A549 (cell line): ENCODE results near the gene SLC23A2. TPM values are rescaled to one million over a fixed set of nuclear protein-coding genes. Genes with fewer than 3 reads are reported as not detected.
A peak's percentile ranks its signal among the peaks of the same experiment; 100 is the strongest.

Experiments
- ATAC-seq, 2 experiments: fragments of 200-7000 bp in 1 of 2; fragments of >200 bp in 1 of 2; cut with Nextera tagmentation in 1 of 2; cut with Tn5 transposase in 1 of 2; 3 replicates each; pipeline versions ENCODE4 v1.8.0 to v1.9.1; 2018 to 2020; ENCODE audit warnings: mild to moderate bottlenecking in 1 of 2, moderate library complexity in 1 of 2
- CTCF ChIA-PET: fragments of 300-600 bp; sonication (Branson Sonifier 250); formaldehyde crosslinking; extraction: SDS; loops from one replicate; lab custom pipeline; 2021; ENCODE audit warnings: antibody characterized with exemption, inconsistent platforms; lab: Yijun Ruan, JAX
- POLR2A ChIA-PET: fragments of 350-600 bp; formaldehyde crosslinking; extraction: SDS; loops from one replicate; lab custom pipeline; 2021; ENCODE audit warnings: antibody characterized with exemption, inconsistent platforms; lab: Yijun Ruan, JAX
- DNase-seq, 2 experiments: peaks; one replicate each; pipeline versions ENCODE4 v3.0.0 to v3.0.0-alpha.2; 2011 to 2016; ENCODE audit warnings: low read depth in 1 of 2, low spot score in 1 of 2
- FAIRE-seq: peaks from 2 replicates; lab custom pipeline; 2011; peaks lifted over from hg19 to GRCh38; lab: Jason Lieb, UNC
- H3K27ac ChIP-seq, 2 experiments: fragments of >200 bp; sonication (Bioruptor Twin); formaldehyde crosslinking; 3 replicates each; pipeline ENCODE4 v1.5.1; 2016 to 2017
- H3K4me1 ChIP-seq: fragments of >200 bp; sonication (Bioruptor Twin); formaldehyde crosslinking; 3 replicates; pipeline ENCODE4 v1.6.1; 2016
- H3K4me2 ChIP-seq: fragments of >200 bp; sonication (Bioruptor Twin); formaldehyde crosslinking; 3 replicates; pipeline ENCODE4 v1.6.1; 2016
- H3K4me3 ChIP-seq: fragments of >200 bp; sonication (Bioruptor Twin); formaldehyde crosslinking; 3 replicates; pipeline ENCODE4 v1.5.1; 2016
- H3K9me3 ChIP-seq: fragments of >200 bp; sonication (Bioruptor Twin); formaldehyde crosslinking; 3 replicates; pipeline ENCODE4 v1.6.1; 2016
- ATOH8 ChIP-seq: fragments of 250-450 bp; sonication (Bioruptor Pico); IDR thresholded peaks from 2 replicates; pipeline ENCODE4 v1.5.0; 2020; ENCODE audit warnings: low read depth, mild to moderate bottlenecking, moderate library complexity
- BCL3 ChIP-seq: fragments of >200 bp; sonication (Bioruptor Twin); formaldehyde crosslinking; IDR thresholded peaks from 3 replicates; pipeline ENCODE4 v1.6.1; 2016
- CBX8 ChIP-seq: fragments of 200-600 bp; sonication (generic); IDR thresholded peaks from 2 replicates; pipeline ENCODE4 v1.6.1; 2016
- CTCF ChIP-seq: fragments of >200 bp; sonication (Bioruptor Twin); formaldehyde crosslinking; IDR thresholded peaks from 3 replicates; pipeline ENCODE4 v1.5.1; 2016
- EHF ChIP-seq: fragments of 250-450 bp; sonication (Bioruptor Pico); IDR thresholded peaks from 2 replicates; pipeline ENCODE4 v1.5.0; 2020; ENCODE audit warnings: mild to moderate bottlenecking
- EHMT2 ChIP-seq: fragments of 200-600 bp; sonication (generic); IDR thresholded peaks from 2 replicates; pipeline ENCODE4 v1.6.1; 2016; ENCODE audit warnings: antibody characterized with exemption, low read depth, mild to moderate bottlenecking, moderate library complexity
- EP300 ChIP-seq, 2 experiments: fragments of >200 bp; sonication (Bioruptor Twin); formaldehyde crosslinking; IDR thresholded peaks; 2 replicates in 1 of 2; 3 replicates in 1 of 2; pipeline ENCODE4 v1.6.1; 2016 to 2017
- ESRRA ChIP-seq: fragments of 150-350 bp; IDR thresholded peaks from 2 replicates; pipeline ENCODE4 v1.6.1; 2014; ENCODE audit warnings: mild to moderate bottlenecking, low read length, borderline replicate concordance
- FOSB ChIP-seq: fragments of 250-450 bp; sonication (Bioruptor Pico); IDR thresholded peaks from 2 replicates; pipeline ENCODE4 v1.5.0; 2020; ENCODE audit warnings: mild to moderate bottlenecking, moderate library complexity
- HDAC2 ChIP-seq: fragments of 200-600 bp; sonication (generic); IDR thresholded peaks from 2 replicates; pipeline ENCODE4 v1.6.1; 2016
- HEYL ChIP-seq: fragments of 250-450 bp; sonication (Bioruptor Pico); IDR thresholded peaks from 2 replicates; pipeline ENCODE4 v1.8.0; 2021; ENCODE audit warnings: mild to moderate bottlenecking, moderate library complexity
- HOXA7 ChIP-seq: fragments of 250-450 bp; sonication (Bioruptor Pico); IDR thresholded peaks from 2 replicates; pipeline ENCODE4 v1.5.0; 2020; ENCODE audit warnings: mild to moderate bottlenecking, moderate library complexity
- HOXB13 ChIP-seq: fragments of 250-450 bp; sonication (Bioruptor Pico); IDR thresholded peaks from 2 replicates; pipeline ENCODE4 v1.5.0; 2020; ENCODE audit warnings: low read depth, mild to moderate bottlenecking, moderate library complexity
- JUN ChIP-seq, 2 experiments: fragments of >200 bp; sonication (Bioruptor Twin); formaldehyde crosslinking; IDR thresholded peaks; 2 replicates in 1 of 2; 3 replicates in 1 of 2; pipeline ENCODE4 v1.6.1; 2016 to 2017
- MAZ ChIP-seq: fragments of 150-350 bp; IDR thresholded peaks from 2 replicates; pipeline ENCODE4 v1.6.1; 2014; ENCODE audit warnings: antibody characterized with exemption, low read depth, low read length, borderline replicate concordance
- MYC ChIP-seq: IDR thresholded peaks from 2 replicates; pipeline ENCODE4 v1.6.1; 2012; ENCODE audit warnings: mild to moderate bottlenecking, inconsistent platforms, low read length, improper control_type of control experiment, borderline replicate concordance
- NR3C1 ChIP-seq: fragments of >200 bp; sonication (Bioruptor Twin); formaldehyde crosslinking; IDR thresholded peaks from 3 replicates; pipeline ENCODE4 v1.6.1; 2017
- POLR2A ChIP-seq: IDR thresholded peaks from 2 replicates; pipeline ENCODE4 v1.6.1; 2012; ENCODE audit warnings: mild to moderate bottlenecking, low read length
- RARB ChIP-seq: fragments of 250-450 bp; sonication (Bioruptor Pico); IDR thresholded peaks from 2 replicates; pipeline ENCODE4 v1.8.0; 2021; ENCODE audit warnings: mild to moderate bottlenecking, moderate library complexity
- RNF2 ChIP-seq: fragments of 200-600 bp; sonication (generic); IDR thresholded peaks from 2 replicates; pipeline ENCODE4 v1.6.1; 2016; ENCODE audit warnings: low read depth, mild to moderate bottlenecking, antibody characterized with exemption, moderate library complexity, borderline replicate concordance
- SREBF2 ChIP-seq: fragments of 450-650 bp; IDR thresholded peaks from 2 replicates; pipeline ENCODE4 v1.6.1; 2014; ENCODE audit warnings: mild to moderate bottlenecking, moderate library complexity
- TP53 ChIP-seq: fragments of 250-450 bp; sonication (Bioruptor Pico); IDR thresholded peaks from 2 replicates; pipeline ENCODE4 v1.5.0; 2021; ENCODE audit warnings: mild to moderate bottlenecking, moderate library complexity
- USF2 ChIP-seq: fragments of 450-650 bp; IDR thresholded peaks from 2 replicates; pipeline ENCODE4 v1.6.1; 2014; ENCODE audit warnings: antibody characterized with exemption
- ZC3H11A ChIP-seq: fragments of 450-650 bp; IDR thresholded peaks from 2 replicates; pipeline ENCODE4 v1.6.1; 2014; ENCODE audit warnings: antibody characterized with exemption, mild to moderate bottlenecking
- ZFP36 ChIP-seq: fragments of 450-650 bp; IDR thresholded peaks from 2 replicates; pipeline ENCODE4 v1.6.1; 2014; ENCODE audit warnings: borderline replicate concordance; ENCODE audit not compliant: partially characterized antibody
- WGBS: methylation state at CpG from one replicate; pipeline ENCODE4 v1.1.6; 2017; ENCODE audit errors: missing lambda C conversion rate; 5-methylcytosine and 5-hydroxymethylcytosine counted together
- polyA minus RNA-seq: library from RNA; depleted of rRNA, polyadenylated mRNA; stranded (reverse); fragments of >200 nt; gene quantifications from 2 replicates; pipeline ENCODE4 v1.2.3, GENCODE V29; 2011; rRNA and poly(A)+ RNA removed
- polyA plus RNA-seq, 4 experiments: library from polyadenylated mRNA; depleted of rRNA in 3 of 4; stranded (reverse); fragments of >200 nt; fragmentation: RNase III in 1 of 4; extraction: RNeasy Plus Mini Kit Qiagen cat#74134 plus additional on column Dnase treatment in 1 of 4; gene quantifications; 2 replicates in 3 of 4; 3 replicates in 1 of 4; pipeline ENCODE4 v1.2.3, GENCODE V29; 2011 to 2017

SLC23A2 gene
- 47.8 and 64.4 TPM in 2 replicates for polyA plus RNA-seq (2011; rRNA removed)
- polyA plus RNA-seq (2012; cell fraction: cytosol; rRNA removed), result 14.3 and 15.8 TPM in 2 replicates
- polyA plus RNA-seq (2012; cell fraction: nucleus; rRNA removed), result 29.8 and 36.5 TPM in 2 replicates
- 11.3 to 13.1 TPM (median 12.4 TPM) in 3 replicates for polyA plus RNA-seq (2017; fragmentation: RNase III; extraction: RNeasy Plus Mini Kit Qiagen cat#74134 plus additional on column Dnase treatment)
- polyA minus RNA-seq, result 101 and 106 TPM in 2 replicates

- TF ChIP-seq HOXB13 (CRISPR knock-in tag) (no peak), JUN (IDR thresholded peaks at IDR 0.05) (peak in 1 of 2 experiments; percentile 51; a peak in 1 of 5 replicates), CBX8 (no peak), MYC (no peak), USF2 (no peak), ZFP36 (no peak), NR3C1 (no peak), HEYL (CRISPR knock-in tag) (no peak), BCL3 (peak; percentile 50; the same call in 1 of the 3 replicates), ATOH8 (no peak), EHF (CRISPR knock-in tag) (no peak), RNF2 (no peak), HOXA7 (CRISPR knock-in tag) (no peak), ZC3H11A (no peak), POLR2A (peak; percentile 67), EP300 (IDR thresholded peaks at IDR 0.05) (no peak), RARB (CRISPR knock-in tag) (no peak)
- TF ChIP-seq, all 56 proteins: peak for 3
- peak within 1 kb of the TSS; percentile 77 to 90 for H3K27ac ChIP-seq
- POLR2A ChIA-PET, result no interaction called here
- 6% methylated on average over 27 of the region's 88 CpGs for WGBS
- H3K4me3 ChIP-seq, result peak within 1 kb of the TSS; percentile 65
- CTCF ChIA-PET, result no interaction called here
- FAIRE-seq (no peak), DNase-seq (peak; percentile 31 to 66), ATAC-seq (peak; percentile 81 to 86)
- no peaks in the 10 kb centered on the region for H3K9me3 ChIP-seq
- H3K4me2 ChIP-seq, result peak within 1 kb of the TSS; percentile 93
- H3K4me1 ChIP-seq, result peaks cover 20% of the 10 kb centered on the region
Observed at GRCh38 chr20:5001174-5002076, at the start of gene SLC23A2. SLC23A2 (minus strand) TSS chr20:5001510; CDS start chr20:4932562, 68,948 bp downstream.

GRCh38 chr20:5046656-5047339, 45.5 kb upstream of the SLC23A2 start:
- TF ChIP-seq CTCF, result no peak
- TF ChIP-seq HOXA7 (CRISPR knock-in tag), result no peak
- TF ChIP-seq MYC, result no peak
- TF ChIP-seq TP53 (CRISPR knock-in tag), result no peak
- TF ChIP-seq FOSB (CRISPR knock-in tag), result no peak
- no peak for TF ChIP-seq HDAC2
- no peak for TF ChIP-seq ESRRA
- TF ChIP-seq EHMT2, result no peak
- no peak for TF ChIP-seq SREBF2
- no peak for TF ChIP-seq MAZ
- TF ChIP-seq HOXB13 (CRISPR knock-in tag), result no peak
- TF ChIP-seq, all 56 proteins: peak for 0
- no peak for ATAC-seq
- Histone ChIP-seq H3K4me3 (no peak overlapping the region), H3K9me3 (no peaks in the 10 kb centered on the region), H3K27ac (no peak overlapping the region), H3K4me1 (peaks cover 8% of the 10 kb centered on the region; the same call in 1 of the 3 replicates), H3K4me2 (no peak overlapping the region)
- ChIA-PET CTCF (interaction anchor here (1.3 to 3.4 kb wide), 3 partner anchors 10 to 54 kb away, joined by 3 to 16 read pairs (median 8); no protein-coding TSS in a partner anchor), POLR2A (no interaction called here)
- DNase-seq, result no peak
- FAIRE-seq, result peak; percentile 82
- WGBS, result 87% methylated on average over 8 of the region's 8 CpGs
